Amygdala (tissue), 56 donors: ENCODE measurements around the gene ABCE1.
"Not testable (repeated sequence)": the region's sequence is repeated elsewhere in the genome, so short reads cannot be mapped to it uniquely, and the experiment has no call there.

Source experiments
- DNase-seq, 56 donors: peaks; one replicate each; lab custom pipeline; 2025; lab: John Stamatoyannopoulos, UW

ABCE1 gene

DNA sequence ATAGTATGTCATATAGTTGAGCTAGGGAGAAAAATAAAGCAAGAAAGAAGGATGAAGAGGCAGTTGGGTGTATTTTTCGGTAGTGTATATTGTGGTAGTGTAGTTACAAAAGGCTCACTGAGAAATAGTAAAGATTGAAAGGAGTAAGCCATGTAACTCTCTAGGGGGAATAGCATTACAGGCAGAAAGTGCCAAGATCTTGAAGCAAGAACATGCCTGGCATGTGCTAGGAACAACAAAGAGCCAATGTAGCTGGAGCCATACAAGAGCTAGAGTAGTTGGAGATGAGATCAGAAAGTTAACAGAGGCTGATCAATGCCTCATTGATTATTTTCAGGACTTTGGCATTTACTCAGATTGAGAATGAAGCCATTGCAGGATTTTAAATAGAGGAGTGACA is 3.0 kb downstream of the ABCE1 start:
- no peak for DNase-seq

DNA sequence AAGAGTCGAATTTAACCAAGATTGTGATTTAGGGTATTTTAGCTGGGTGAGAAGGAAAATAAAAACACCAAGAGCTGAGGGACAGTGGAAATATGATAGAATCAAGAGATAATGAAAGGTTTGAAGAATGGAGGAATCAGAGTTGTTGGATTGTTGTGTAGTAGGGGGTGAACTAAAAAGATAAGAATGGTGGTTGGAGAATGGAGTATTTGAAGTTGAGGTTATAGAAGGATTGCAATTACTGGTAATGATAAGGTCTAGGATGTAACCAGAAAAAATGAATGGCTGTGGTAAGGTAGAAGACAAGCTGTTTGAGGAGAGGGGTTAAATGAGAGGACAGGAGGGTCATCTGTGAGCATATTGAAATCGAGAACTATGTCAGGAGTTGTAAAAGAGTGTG is 4.5 kb downstream of the ABCE1 start:
- no peak for DNase-seq

DNA sequence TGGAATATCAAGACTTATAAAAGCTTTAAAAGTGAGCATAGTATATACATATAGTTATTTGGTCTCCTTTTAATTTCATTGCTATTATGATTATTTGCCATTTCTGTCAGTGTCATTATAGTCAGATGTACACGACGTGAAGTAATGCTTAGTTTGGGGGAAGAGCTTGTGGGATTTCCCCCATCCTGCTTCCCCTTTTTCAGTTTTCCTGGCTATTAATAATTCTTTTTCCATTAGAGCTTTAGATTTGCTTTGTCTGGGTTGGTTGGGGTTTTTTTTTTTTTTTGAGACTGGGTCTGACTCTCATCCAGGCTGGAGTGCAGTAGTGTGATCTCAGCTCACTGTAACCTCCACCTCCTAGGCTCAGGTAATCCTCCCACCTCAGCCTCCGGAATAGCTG is 5.4 kb downstream of the ABCE1 start:
- DNase-seq, result no peak

DNA sequence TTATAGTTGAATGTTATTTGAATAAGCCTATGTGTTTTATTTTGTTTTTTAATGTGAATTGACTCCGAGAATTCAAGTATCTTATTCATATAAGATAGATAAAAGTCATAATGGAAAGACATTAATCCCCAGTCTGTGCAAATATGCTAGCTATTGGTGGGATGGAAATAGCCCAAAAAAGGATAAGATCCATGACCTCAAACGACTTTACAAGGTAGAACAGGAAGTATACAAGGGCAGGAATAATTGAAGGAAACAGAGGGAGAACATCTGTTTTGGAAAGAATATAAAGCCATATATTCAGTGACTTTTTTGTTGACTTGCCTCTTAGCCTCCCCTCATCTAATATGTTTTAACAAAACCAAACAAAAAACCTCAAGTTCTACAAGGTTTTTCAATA is 9.0 kb downstream of the ABCE1 start:
- no peak for DNase-seq

DNA sequence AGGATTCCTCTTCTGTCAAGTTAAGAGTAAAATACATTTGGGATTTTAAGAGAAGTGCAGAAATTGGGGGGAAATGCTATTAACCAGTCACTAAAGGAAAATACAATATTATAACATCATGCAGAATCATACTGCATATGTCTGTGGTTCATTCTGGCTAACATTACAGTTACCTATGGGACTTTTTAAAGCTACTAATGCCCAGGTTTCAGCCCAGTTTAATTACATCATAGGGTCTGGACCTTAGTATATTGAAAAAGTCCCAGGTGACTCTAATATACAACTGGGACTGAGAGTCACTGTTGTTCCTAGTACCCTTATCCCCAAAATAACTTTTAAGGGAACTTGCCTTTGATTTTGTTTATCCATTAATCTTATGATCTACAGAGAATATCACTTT is 10.0 kb downstream of the ABCE1 start:
- DNase-seq, result no peak

DNA sequence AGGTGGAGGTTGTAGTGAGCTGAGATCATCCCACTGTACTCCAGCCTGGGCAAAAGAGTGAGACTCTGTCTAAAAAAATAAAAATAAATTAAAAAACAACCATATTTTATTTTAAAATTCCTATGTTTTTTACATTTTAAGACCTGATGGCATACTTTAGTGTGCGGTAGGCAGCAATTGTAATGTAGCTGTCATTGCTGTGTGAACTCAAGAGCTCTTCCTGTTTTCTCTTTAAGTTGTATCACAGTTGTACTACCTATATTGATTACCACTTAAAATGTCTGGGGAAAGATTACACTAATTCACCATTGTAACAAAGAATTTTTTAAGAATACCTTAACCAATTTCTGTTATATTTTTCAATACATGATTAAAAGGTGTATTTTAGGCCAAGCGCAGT is 27.3 kb downstream of the ABCE1 start:
- no peak for DNase-seq

DNA sequence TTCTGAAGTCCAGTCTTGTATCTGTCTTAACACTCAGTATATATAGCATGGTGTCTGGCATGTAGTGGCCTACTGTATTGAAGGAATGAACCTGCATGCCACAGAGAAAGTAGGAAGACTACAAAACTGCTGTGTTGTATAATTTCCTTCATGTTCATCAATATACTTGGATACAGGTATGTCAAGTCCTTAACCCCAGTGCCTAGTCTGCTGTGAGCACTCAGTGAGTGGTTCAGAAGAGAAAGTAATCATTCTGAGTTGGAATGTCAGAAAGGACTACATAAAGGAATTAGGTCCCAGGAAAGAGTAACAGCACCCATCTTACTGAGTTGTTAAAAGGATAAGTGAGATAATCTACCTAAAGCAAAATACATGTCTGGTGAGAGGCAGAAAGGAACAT is 32.0 kb downstream of the ABCE1 start:
- DNase-seq, result no peak

DNA sequence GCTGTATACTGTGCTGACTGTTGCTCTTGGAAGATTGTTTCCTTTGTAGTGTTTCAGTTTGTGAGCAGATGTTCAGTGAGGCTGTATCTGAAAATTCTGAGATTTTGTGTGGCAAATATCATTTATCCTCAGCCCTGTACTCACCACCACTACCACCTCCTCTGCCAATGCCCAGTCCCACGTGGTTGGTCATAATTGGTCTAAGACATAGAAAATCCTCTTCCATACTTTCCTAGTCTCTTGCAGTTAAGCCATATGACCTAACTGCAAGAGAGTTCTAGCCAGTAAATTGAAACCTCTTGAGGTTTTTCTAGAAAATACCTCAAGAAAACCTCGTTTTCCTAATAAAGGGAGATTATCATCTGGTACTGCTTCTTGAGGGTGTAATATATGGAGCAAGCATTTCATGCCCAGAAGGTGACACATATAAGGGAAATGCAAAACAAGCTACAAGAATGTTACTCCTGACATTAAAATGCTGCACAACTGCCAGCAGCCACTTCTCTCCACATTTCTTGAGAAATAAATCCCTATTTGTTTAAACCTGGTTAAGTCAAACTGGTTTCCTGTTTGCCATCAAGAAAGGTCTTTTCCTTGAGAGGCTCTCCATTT is 32.8 kb downstream of the ABCE1 start:
- no peak for DNase-seq

DNA sequence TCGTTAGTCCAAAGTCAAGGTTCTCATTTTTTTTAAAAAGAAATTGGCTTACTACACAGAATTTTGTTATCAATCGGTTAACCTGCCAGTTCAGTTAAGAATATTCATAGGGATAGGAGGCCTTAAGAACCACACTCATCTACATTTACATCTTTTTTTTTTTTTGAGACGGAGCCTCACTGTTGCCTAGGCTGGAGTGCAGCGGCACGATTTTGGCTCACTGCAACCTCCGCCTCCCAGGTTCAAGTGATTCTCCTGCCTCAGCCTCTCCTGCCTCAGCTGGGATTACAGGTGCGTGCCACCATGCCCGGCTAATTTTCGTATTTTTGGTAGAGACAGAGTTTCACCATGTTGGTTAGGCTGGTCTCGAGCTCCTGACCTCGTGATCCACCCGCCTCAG is 33.7 kb downstream of the ABCE1 start:
- DNase-seq, result no peak

DNA sequence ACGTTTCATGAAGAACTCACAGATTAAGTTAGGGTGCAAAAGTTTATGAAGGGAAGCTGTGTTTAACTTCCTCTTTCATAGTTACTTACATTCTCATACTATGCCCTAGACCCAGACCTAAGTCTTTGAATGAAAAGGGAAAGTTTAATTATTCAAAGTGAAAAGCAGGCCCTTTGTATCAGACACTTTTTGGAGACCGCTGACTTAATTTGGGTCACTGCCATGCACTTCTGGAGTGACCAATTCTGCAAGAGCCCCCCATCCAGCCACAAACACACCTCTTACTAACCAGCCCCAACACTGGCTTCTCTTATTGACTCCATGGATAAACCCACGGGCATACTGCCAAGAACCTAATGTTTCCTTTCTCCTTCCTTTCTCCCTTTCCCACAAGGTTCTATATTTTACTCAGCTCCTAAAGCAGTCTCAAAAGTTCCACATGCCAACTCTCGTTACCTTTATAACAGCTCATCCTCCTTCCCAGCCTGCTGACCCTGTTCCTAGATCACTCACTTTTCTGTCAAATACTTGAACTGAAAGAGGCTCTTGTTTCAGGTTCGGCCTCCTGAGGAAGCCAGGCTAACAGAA is 34.5 kb downstream of the ABCE1 start:
- DNase-seq, result peak in 4 of 56 donors; percentile 3 to 23 (median 10)

DNA sequence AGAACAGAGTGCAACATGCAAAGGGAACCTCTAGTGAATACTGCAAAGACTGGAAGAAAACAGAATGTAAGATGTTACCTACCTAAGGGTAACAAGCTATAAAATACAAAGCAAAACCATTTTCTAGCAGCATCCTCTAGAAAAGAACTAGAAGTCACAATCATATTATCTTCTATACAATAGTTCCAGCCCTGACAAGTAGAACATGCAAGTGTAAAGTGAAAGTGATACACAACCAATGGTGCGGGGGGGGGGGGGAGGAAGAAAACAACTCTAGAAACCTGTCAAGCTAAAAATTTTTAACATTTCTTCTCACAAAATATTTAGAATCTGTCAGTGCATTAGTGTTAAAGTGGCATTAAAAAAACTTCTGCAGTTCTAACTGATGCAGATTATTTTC is 38.1 kb downstream of the ABCE1 start:
- not testable (repeated sequence) for DNase-seq

DNA sequence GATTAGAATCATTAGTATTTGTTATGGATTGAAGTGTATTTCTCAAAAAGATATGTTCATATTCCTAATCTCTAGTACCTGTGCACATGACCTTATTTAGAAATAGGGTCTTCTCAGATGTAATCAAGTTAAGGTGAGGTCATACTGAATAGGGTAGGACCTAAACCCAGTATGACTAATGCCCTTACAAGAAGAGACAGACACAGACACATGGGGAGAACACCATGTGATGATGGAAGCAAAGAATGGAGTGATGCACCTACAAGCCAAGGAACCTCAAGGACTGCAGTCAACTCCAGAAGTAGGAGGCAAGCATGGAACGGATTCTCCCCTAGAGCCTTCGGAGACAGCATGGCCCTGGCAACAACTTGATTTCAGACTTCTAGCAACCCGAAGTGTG is 50.9 kb downstream of the ABCE1 start:
- DNase-seq, result no peak

DNA sequence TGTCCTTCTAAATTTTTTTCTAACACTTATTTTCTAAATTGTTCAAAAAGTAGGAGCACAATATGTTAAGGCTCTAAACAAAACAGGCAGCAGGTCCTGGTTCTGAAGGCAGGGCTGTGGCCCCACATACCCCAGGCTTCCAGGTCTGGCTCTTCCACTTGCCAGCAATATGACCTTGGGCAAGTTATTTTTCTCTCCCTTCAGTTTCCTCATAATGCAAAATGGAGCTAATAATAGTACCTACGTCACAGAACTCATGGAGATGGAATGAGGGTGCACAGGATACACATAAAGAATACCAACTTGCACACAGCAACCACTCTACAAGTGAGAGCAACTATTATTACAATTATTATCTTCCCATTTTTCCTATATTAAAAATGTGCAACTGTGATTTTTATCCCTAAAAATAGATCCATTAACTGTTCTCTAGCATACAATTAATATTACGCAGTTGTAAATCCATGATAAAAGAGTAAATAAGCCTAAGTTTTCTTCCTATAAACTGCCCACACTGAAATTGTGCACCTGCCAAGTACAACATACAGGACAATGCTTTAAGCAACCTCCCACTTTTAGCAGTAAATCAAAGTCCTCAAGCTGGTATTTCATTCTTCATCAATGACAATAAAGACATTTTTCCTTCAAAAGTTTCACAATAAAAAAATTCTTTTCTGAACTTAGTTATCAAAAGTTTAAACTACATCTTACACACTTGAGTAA is 55.2 kb downstream of the ABCE1 start:
- no peak for DNase-seq

DNA sequence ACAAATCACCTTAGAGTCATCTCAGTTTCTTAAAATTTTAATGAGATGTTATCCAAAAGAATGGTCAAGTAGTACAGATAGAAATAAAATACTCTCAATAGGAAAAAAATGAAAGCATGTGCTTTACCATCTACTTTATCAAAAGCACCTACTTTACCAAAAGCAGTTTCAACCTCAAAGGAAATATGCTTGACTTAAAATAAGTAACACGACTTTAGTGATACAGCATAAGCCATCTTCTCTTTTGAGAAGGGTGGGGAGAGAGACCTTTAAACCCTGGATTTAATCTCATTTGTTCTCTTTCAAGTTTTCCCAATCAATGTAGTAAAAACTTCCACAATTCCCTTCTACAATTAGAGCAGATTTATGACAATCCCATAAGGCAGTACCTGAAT is 55.8 kb downstream of the ABCE1 start:
- no peak for DNase-seq

DNA sequence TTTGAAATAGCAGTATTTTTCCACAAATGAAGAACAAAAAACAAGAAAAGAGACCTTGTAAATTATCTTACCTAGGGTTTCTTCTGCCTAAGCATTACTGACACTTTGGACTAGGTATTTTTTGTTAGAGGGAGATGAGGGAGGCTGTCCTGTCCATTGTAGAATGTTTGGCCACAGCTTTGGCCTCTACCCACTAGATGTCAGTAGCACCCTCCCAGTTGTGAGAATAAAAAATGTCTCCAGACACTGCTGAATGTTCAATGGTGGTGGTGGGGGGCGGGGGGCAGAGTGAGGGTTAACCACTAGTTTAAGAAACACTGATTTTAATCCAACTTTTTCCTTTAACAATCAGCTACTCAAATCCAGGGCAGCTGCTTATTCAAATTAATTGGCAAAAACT is 56.5 kb downstream of the ABCE1 start:
- DNase-seq, result peak in 5 of 56 donors; percentile 4 to 39 (median 11)

DNA sequence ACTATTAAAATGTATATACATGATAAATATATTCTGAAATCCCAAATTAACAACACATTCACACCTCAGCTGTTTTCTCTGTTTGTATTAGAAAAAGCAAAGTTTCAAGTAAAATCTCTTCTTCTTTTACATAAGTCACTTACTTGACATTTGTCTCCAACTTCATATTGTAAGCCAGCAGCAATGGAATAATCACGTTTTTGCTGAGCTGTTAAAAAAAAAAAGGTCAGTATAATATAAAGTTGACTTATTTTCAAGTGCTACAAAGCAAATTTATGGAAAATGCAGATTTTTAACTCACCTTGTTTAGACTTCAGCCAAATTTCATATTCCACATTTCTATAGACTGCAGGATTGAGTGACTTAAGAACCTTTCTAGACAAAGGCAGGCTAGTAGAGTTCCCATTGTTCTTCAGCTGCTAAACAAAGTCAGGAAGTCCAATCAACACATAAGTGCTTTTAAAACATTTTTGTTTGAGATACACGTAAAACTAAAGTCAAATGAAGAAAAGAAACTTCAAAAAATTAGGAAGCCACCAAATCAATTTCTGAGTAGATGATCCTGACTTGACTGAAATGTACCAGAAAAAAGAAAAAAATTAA is 57.3 kb downstream of the ABCE1 start:
- DNase-seq, result no peak

DNA sequence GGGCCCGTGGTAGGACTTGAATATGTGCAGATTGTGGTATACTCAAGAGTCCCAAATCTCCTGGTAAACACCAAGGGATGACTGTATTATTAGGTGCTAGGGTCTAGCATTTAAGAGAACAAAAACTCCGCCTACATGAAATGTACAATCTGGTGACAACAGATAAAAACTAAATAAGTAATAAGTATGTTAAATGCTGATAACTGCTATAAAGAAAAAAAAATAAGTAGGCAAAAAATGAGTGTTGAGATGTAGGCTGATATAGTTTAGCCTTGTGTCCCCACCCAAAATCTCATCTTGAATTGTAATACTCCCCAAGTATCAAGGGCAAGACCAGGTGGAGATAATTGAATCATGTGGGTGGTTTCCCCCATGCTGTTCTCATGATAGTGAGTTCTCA is 58.9 kb downstream of the ABCE1 start:
- DNase-seq, result no peak

DNA sequence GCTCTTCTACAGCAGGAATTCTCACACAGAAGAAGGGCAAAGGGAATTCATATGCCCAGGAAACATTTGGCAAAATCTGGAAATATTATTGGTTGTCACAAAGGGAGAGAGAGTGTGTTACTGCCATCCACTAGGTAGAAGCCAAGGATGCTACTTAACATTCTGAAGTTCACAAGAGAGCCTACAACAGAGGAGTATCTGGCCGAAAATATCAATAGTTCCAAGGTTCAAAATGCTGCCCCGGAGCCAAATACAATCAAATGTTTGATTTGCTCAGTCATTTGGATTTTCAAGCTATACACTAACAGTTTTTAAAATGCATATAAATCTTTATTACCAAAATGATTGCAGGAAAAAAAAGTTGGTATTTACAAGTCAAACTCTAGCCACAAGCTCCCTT is 63.4 kb downstream of the ABCE1 start:
- no peak for DNase-seq

DNA sequence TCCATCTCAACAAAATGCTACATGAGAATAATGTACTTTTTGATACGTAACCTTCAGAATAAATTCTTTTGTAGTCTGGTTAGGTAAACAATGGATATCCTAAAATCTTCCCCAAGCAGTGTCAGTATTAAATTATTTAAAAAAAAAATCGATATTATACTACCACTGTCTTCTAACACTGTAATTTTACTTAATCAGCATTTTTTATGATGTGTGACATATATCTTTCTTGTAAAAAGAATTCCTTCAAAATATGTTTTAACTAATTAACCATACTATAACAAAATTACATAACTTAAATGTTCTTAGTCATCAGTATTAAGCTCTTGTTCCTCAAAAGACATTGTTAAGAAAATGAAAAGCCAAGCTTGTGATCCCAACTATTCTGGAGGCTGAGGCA is 69.8 kb downstream of the ABCE1 start:
- no peak for DNase-seq

DNA sequence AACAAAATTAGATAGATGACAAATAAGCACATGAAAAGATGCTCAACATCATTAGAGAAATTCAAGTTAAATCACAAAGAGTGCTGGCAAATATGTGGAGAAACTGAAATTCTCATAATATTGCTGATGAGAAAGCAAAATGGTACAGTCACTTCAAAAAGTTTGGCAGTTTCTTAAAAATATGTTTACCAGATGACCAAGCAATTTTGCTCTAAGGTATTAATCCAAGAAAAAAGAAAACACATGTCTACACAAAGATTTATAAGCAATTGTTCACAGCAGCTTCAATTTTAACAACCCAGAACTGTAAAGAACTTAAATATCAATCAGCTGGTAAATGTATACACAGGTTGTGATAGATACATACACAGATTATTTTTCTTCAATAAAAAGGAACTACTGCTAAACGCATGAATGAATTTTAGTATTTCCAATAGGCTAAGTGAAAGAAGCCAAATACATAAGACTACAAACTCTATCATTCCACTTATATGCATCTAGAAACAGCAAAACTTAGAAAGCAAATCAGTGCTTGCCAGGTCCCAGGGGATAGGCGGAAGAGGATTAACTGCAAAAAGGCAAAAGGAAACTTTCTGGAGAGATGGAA is 70.6 kb downstream of the ABCE1 start:
- no peak for DNase-seq

DNA sequence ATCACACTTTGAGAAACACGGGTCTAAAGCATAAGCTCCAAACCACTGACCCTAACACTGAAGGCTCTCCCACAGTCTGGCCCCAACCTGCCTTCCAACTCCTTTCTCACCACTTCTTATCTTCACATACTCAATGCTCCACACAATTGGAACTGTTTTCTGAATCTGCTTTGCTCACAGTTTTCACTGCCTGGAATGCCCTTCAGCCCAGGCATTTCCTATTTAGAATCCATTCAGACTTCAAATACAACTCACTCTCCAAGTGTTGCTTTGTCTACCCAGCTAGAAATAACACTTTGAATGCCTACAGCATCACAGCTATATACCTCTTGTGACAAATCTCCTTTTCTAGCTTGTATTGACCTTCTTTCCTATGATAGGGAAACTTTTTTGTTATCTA is 72.1 kb downstream of the ABCE1 start:
- DNase-seq, result no peak
